Measurements from ENCODE around the gene UBE2E2.

GRCh38 chr3:23533996-23534395, 330.9 kb downstream of the UBE2E2 start:
- TF ChIP-seq, protein P1, sequence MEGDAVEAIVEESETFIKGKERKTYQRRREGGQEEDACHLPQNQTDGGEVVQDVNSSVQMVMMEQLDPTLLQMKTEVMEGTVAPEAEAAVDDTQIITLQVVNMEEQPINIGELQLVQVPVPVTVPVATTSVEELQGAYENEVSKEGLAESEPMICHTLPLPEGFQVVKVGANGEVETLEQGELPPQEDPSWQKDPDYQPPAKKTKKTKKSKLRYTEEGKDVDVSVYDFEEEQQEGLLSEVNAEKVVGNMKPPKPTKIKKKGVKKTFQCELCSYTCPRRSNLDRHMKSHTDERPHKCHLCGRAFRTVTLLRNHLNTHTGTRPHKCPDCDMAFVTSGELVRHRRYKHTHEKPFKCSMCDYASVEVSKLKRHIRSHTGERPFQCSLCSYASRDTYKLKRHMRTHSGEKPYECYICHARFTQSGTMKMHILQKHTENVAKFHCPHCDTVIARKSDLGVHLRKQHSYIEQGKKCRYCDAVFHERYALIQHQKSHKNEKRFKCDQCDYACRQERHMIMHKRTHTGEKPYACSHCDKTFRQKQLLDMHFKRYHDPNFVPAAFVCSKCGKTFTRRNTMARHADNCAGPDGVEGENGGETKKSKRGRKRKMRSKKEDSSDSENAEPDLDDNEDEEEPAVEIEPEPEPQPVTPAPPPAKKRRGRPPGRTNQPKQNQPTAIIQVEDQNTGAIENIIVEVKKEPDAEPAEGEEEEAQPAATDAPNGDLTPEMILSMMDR (optimal IDR thresholded peaks at IDR 0.05 in 1 of 3, IDR thresholded peaks at IDR 0.05 in 1 of 3, conservative IDR thresholded peaks at IDR 0.05 in 1 of 3; ENCODE audit: extremely low read depth in 1 of 3, insufficient read depth in 2 of 3, low read length in 3 of 3): no peak
- TF ChIP-seq EZH2 (IDR thresholded peaks at IDR 0.05; ENCODE audit: low read length): no peak

All from keratinocyte (primary cell).